ENCODE results near the gene PCSK5. TPM values are rescaled to one million over a fixed set of nuclear protein-coding genes. Genes with fewer than 3 reads are reported as not detected.

The PCSK5 gene
- polyA plus RNA-seq, 1 donor (not counting 4 experiments of a cell fraction or from before 2014, with no cell fraction given): 1.9 TPM

GRCh38 chr9:76215066-76215465 lies 324.6 kb downstream of the PCSK5 start:
- no peaks in the 10 kb centered on the region for H3K27me3 ChIP-seq (ENCODE audit: control insufficient read depth, extremely low read depth, insufficient read depth, low read length)
- H4K20me1 ChIP-seq (ENCODE audit: control insufficient read depth, extremely low read depth, insufficient read depth, low read length): no peaks in the 10 kb centered on the region
- H3K9me3 ChIP-seq (ENCODE audit: control insufficient read depth, low read depth, low read length): no peaks in the 10 kb centered on the region
- DNase-seq (ENCODE audit: low read depth, low spot score) (peak; percentile 30), FAIRE-seq (peak; percentile 84)
- H3K79me2 ChIP-seq (ENCODE audit: control insufficient read depth, insufficient read depth, low read length): no peaks in the 10 kb centered on the region
- H3K4me3 ChIP-seq (ENCODE audit: control insufficient read depth in 2 of 3, extremely low read depth in 1 of 3, insufficient read depth in 2 of 3, low read depth in 1 of 3, low read length in 3 of 3): no peak overlapping the region
- dilution Hi-C loops (cut with MboI; ENCODE audit: extremely low pct_ligation_motif_present, low sequenced_read_pairs): no loop called here
- TF ChIP-seq EZH2 (IDR thresholded peaks at IDR 0.05; ENCODE audit: low read length) (no peak), CTCF (optimal IDR thresholded peaks at IDR 0.05 in 1 of 3, IDR thresholded peaks at IDR 0.05 in 1 of 3, conservative IDR thresholded peaks at IDR 0.05 in 1 of 3; ENCODE audit: extremely low read depth in 1 of 3, insufficient read depth in 2 of 3, low read length in 3 of 3) (no peak)
- H3K27ac ChIP-seq (ENCODE audit: control insufficient read depth, insufficient read depth, low read length): no peak overlapping the region
- peaks cover 28% of the 10 kb centered on the region for H3K4me1 ChIP-seq (ENCODE audit: control insufficient read depth, extremely low read depth, insufficient read depth, low read length)
- H2AFZ ChIP-seq (ENCODE audit: control insufficient read depth, low read length): no peak overlapping the region
- H3K9ac ChIP-seq (ENCODE audit: control insufficient read depth, extremely low read depth, insufficient read depth, low read length): no peak overlapping the region
- no peaks in the 10 kb centered on the region for H3K9me1 ChIP-seq (ENCODE audit: control insufficient read depth, extremely low read depth, insufficient read depth, low read length)
- H3K36me3 ChIP-seq (ENCODE audit: control insufficient read depth in 2 of 2, extremely low read depth in 1 of 2, insufficient read depth in 2 of 2, low read length in 2 of 2): no peaks in the 10 kb centered on the region
- peak overlapping the region; percentile 58 for H3K4me2 ChIP-seq (ENCODE audit: control insufficient read depth, extremely low read depth, insufficient read depth, low read depth, low read length)

GRCh38 chr9:76216161-76216649 lies 325.7 kb downstream of the PCSK5 start:
- peaks cover 28% of the 10 kb centered on the region for H3K4me1 ChIP-seq (ENCODE audit: control insufficient read depth, extremely low read depth, insufficient read depth, low read length)
- peak overlapping the region; percentile 66 for H3K4me2 ChIP-seq (ENCODE audit: control insufficient read depth, extremely low read depth, insufficient read depth, low read depth, low read length)
- H3K9me1 ChIP-seq (ENCODE audit: control insufficient read depth, extremely low read depth, insufficient read depth, low read length): no peaks in the 10 kb centered on the region
- H3K27me3 ChIP-seq (ENCODE audit: control insufficient read depth, extremely low read depth, insufficient read depth, low read length): no peaks in the 10 kb centered on the region
- H4K20me1 ChIP-seq (ENCODE audit: control insufficient read depth, extremely low read depth, insufficient read depth, low read length): no peaks in the 10 kb centered on the region
- no peaks in the 10 kb centered on the region for H3K36me3 ChIP-seq (ENCODE audit: control insufficient read depth in 2 of 2, extremely low read depth in 1 of 2, insufficient read depth in 2 of 2, low read length in 2 of 2)
- no peaks in the 10 kb centered on the region for H3K79me2 ChIP-seq (ENCODE audit: control insufficient read depth, insufficient read depth, low read length)
- no peak overlapping the region for H3K9ac ChIP-seq (ENCODE audit: control insufficient read depth, extremely low read depth, insufficient read depth, low read length)
- no peaks in the 10 kb centered on the region for H3K9me3 ChIP-seq (ENCODE audit: control insufficient read depth, low read depth, low read length)
- TF ChIP-seq CTCF (optimal IDR thresholded peaks at IDR 0.05 in 1 of 3, IDR thresholded peaks at IDR 0.05 in 1 of 3, conservative IDR thresholded peaks at IDR 0.05 in 1 of 3; ENCODE audit: extremely low read depth in 1 of 3, insufficient read depth in 2 of 3, low read length in 3 of 3): no peak
- DNase-seq (ENCODE audit: low read depth, low spot score) (peak; percentile 73), FAIRE-seq (peak; percentile 90)
- dilution Hi-C loops (cut with MboI; ENCODE audit: extremely low pct_ligation_motif_present, low sequenced_read_pairs): no loop called here
- H3K27ac ChIP-seq (ENCODE audit: control insufficient read depth, insufficient read depth, low read length): peak overlapping the region; percentile 32
- peak overlapping the region in 2 of 3 experiments; percentile 15 to 35 for H3K4me3 ChIP-seq (ENCODE audit: control insufficient read depth in 2 of 3, extremely low read depth in 1 of 3, insufficient read depth in 2 of 3, low read depth in 1 of 3, low read length in 3 of 3)
- no peak overlapping the region for H2AFZ ChIP-seq (ENCODE audit: control insufficient read depth, low read length)
